Fibroblast of mammary gland (primary cell): Measurements from ENCODE around the gene ZBTB49.
"Not testable (repeated sequence)": the region's sequence is repeated elsewhere in the genome, so short reads cannot be mapped to it uniquely, and the experiment has no call there.

Source experiments
- DNase-seq: peaks from one replicate; pipeline ENCODE4 v3.0.0-alpha.2; 2010; ENCODE audit warnings: low read depth
- H3K4me3 ChIP-seq: 2 replicates; pipeline ENCODE4 v1.5.1; 2011; ENCODE audit warnings: low read depth, mild to moderate bottlenecking, low read length, moderate library complexity; ENCODE audit not compliant: control insufficient read depth
- CTCF ChIP-seq: conservative IDR thresholded peaks from 2 replicates; pipeline ENCODE4 v1.5.1; 2011; ENCODE audit warnings: low read depth, low read length, inconsistent platforms; ENCODE audit not compliant: control insufficient read depth, insufficient read depth

Gene ZBTB49

GRCh38 chr4:4338210-4339001 lies 48.4 kb downstream of the ZBTB49 start:
- DNase-seq, result no peak
- no peak overlapping the region for H3K4me3 ChIP-seq
- no peak for TF ChIP-seq CTCF

GRCh38 chr4:4339504-4340085 lies 49.5 kb downstream of the ZBTB49 start:
- no peak overlapping the region for H3K4me3 ChIP-seq
- DNase-seq, result no peak
- no peak for TF ChIP-seq CTCF

- TF ChIP-seq CTCF, result no peak
- no peak overlapping the region for H3K4me3 ChIP-seq
- DNase-seq, result no peak
These were observed 52.0 kb downstream of the ZBTB49 start for GRCh38 chr4:4341861-4342650.

GRCh38 chr4:4343038-4343437 lies 53.0 kb downstream of the ZBTB49 start:
- TF ChIP-seq CTCF, result no peak
- H3K4me3 ChIP-seq, result no peak overlapping the region
- DNase-seq, result no peak

- no peak for TF ChIP-seq CTCF
- DNase-seq, result no peak
- no peak overlapping the region for H3K4me3 ChIP-seq
These were observed 55.0 kb downstream of the ZBTB49 start for GRCh38 chr4:4344915-4345527.

- H3K4me3 ChIP-seq, result no peak overlapping the region
- no peak for TF ChIP-seq CTCF
- no peak for DNase-seq
These were observed 57.5 kb downstream of the ZBTB49 start for GRCh38 chr4:4347585-4347984.

- DNase-seq, result not testable (repeated sequence)
These were observed 58.5 kb downstream of the ZBTB49 start for GRCh38 chr4:4348585-4348984.

More at GRCh38 chr4:4348585-4348984, 58.5 kb downstream of the ZBTB49 start:
- not testable (repeated sequence) for H3K4me3 ChIP-seq
